Right atrium auricular region (tissue), 2 donors: ENCODE data around the gene CAPN3. TPM values are rescaled to one million over a fixed set of nuclear protein-coding genes. Genes with fewer than 3 reads are reported as not detected.
"Not testable (repeated sequence)": the region's sequence is repeated elsewhere in the genome, so short reads cannot be mapped to it uniquely, and the experiment has no call there.

Experiments
- DNase-seq: peaks from one replicate; pipeline ENCODE4 v3.0.0-alpha.2; 2019; ENCODE audit warnings: low spot score
- H3K27ac ChIP-seq, 2 donors: fragments of 200-600 bp; sonication (generic); 1 replicate in 1 of 2; 2 replicates in 1 of 2; pipeline ENCODE4 v1.5.1; 2016 to 2019
- H3K27me3 ChIP-seq, 2 donors: fragments of 200-600 bp; sonication (generic); one replicate each; pipeline versions ENCODE4 v1.5.1 to v1.6.0; 2017 to 2019
- H3K36me3 ChIP-seq: fragments of 200-600 bp; sonication (generic); one replicate; pipeline ENCODE4 v1.5.1; 2016
- H3K4me1 ChIP-seq, 2 donors: fragments of 200-600 bp; sonication (generic); one replicate each; pipeline versions ENCODE4 v1.5.1 to v1.6.0; 2017 to 2019
- H3K4me3 ChIP-seq, 2 donors: fragments of 200-600 bp; sonication (generic); 1 replicate in 1 of 2; 2 replicates in 1 of 2; pipeline ENCODE4 v1.5.1; 2017 to 2019; ENCODE audit warnings: mild to moderate bottlenecking in 1 of 2, moderate library complexity in 1 of 2
- H3K9me3 ChIP-seq, 2 donors: fragments of 200-600 bp; sonication (generic); one replicate each; pipeline ENCODE4 v1.5.1; 2019
- total RNA-seq, 2 donors: library from RNA; depleted of rRNA; stranded (reverse); fragments of >200 nt; gene quantifications; one replicate each; pipeline ENCODE4 v1.1.0, GENCODE V29; 2016
- TF ChIP-seq, protein P1 (sequence below), 2 donors: fragments of 200-600 bp; sonication (generic); IDR thresholded peaks; one replicate each; pipeline ENCODE4 v1.5.1; 2019; ENCODE audit warnings: antibody characterized with exemption in 2 of 2

CAPN3 gene
- total RNA-seq, 2 donors from 2014 or later: 5.3 to 8.6 TPM

DNA sequence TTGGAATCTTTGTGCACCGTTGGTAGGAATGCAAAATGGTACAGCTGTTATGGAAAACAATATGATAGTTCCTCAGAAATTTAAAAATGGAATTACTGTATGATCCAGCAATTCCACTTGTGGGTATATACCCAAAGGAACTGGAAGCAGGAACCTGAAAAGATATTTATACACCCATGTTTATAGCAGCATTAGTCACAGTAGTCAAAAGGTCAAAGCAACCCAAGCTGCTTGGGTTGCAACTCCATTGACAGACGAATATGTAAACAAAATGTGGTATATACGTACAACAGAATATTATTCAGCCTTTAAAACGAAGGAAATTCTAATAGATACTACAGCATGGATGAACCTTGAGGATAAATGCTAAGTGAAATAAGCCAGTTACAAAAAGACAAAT lies 35.0 kb upstream of the CAPN3 start:
- Histone ChIP-seq H3K4me3 (no peak overlapping the region), H3K36me3 (no peaks in the 10 kb centered on the region), H3K27ac (no peak overlapping the region), H3K4me1 (no peaks in the 10 kb centered on the region), H3K27me3 (no peaks in the 10 kb centered on the region), H3K9me3 (no peaks in the 10 kb centered on the region)
- no peak for DNase-seq
- TF ChIP-seq, protein P1, sequence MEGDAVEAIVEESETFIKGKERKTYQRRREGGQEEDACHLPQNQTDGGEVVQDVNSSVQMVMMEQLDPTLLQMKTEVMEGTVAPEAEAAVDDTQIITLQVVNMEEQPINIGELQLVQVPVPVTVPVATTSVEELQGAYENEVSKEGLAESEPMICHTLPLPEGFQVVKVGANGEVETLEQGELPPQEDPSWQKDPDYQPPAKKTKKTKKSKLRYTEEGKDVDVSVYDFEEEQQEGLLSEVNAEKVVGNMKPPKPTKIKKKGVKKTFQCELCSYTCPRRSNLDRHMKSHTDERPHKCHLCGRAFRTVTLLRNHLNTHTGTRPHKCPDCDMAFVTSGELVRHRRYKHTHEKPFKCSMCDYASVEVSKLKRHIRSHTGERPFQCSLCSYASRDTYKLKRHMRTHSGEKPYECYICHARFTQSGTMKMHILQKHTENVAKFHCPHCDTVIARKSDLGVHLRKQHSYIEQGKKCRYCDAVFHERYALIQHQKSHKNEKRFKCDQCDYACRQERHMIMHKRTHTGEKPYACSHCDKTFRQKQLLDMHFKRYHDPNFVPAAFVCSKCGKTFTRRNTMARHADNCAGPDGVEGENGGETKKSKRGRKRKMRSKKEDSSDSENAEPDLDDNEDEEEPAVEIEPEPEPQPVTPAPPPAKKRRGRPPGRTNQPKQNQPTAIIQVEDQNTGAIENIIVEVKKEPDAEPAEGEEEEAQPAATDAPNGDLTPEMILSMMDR (IDR thresholded peaks at IDR 0.05): no peak

DNA sequence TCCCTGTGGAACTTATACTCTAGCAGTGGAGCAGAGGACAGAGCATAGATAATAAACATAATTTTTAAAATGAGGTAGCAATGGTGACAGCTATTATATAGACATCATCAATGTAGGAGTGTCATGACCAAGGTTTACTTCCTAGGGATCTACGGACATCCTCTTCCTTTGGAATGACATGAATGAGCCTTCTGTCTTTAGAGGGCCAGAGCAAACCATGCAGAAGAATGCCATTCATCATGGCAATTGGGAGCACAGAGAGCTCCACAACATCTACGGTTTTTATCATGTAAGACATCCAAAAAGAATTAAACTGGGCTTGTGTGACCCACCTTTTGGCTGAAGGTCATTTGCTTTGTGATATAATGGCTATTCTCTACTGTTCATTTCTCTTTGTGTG lies 30.1 kb upstream of the CAPN3 start:
- H3K9me3 ChIP-seq: no peaks in the 10 kb centered on the region
- H3K4me1 ChIP-seq: no peaks in the 10 kb centered on the region
- H3K27ac ChIP-seq: no peak overlapping the region
- no peaks in the 10 kb centered on the region for H3K27me3 ChIP-seq
- no peaks in the 10 kb centered on the region for H3K36me3 ChIP-seq
- no peak overlapping the region for H3K4me3 ChIP-seq
- TF ChIP-seq, protein P1 (IDR thresholded peaks at IDR 0.05): no peak
- no peak for DNase-seq

DNA sequence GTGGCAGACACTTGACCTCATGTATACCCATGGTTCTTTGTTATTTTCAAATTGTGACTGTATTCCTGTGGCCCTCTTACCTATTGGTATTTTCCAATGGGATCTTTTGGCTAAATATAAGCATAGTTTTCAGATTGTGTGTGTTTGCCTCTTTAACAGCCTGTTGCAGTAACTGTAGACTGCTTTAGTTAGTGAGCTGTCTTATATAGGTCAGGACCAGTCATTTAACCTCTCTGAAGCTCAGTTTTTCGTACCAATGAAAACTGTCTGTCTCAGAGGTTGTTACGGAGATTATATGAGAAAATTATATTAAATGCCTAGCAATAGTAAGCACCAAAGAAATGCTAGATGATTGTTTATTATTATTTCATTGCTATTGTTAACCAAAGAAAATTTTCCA lies 29.3 kb upstream of the CAPN3 start:
- H3K9me3 ChIP-seq: peaks cover 0 to 5% of the 10 kb centered on the region in 2 donors
- TF ChIP-seq, protein P1 (IDR thresholded peaks at IDR 0.05): no peak
- no peaks in the 10 kb centered on the region for H3K36me3 ChIP-seq
- H3K27ac ChIP-seq: no peak overlapping the region
- H3K27me3 ChIP-seq: no peaks in the 10 kb centered on the region
- H3K4me1 ChIP-seq: no peaks in the 10 kb centered on the region
- DNase-seq: no peak
- no peak overlapping the region for H3K4me3 ChIP-seq

DNA sequence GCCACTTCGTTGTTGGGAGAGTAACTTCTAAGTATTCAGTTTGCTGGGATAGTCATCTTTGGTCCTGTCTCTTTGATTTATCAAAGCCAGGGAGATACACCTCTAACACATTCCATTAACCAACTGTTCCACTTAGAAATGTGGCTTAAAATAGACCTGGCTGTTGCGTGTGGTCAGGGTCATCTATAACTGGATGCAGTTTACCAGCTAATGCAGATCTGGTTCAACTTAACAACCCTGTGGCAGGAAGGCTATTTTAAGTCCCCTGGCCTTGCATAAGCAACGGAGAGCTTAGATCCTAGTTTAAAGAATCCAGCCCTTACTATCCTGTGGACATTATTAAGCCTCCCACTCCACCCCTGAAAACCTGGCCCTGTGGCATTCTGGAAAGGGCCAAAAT lies 28.1 kb upstream of the CAPN3 start:
- TF ChIP-seq, protein P1 (IDR thresholded peaks at IDR 0.05): no peak
- peaks cover 0 to 13% of the 10 kb centered on the region in 2 donors for H3K9me3 ChIP-seq
- H3K4me1 ChIP-seq: no peaks in the 10 kb centered on the region
- H3K36me3 ChIP-seq: no peaks in the 10 kb centered on the region
- DNase-seq: no peak
- peak overlapping the region; percentile 46 to 79 for H3K27ac ChIP-seq
- no peaks in the 10 kb centered on the region for H3K27me3 ChIP-seq
- H3K4me3 ChIP-seq: no peak overlapping the region

DNA sequence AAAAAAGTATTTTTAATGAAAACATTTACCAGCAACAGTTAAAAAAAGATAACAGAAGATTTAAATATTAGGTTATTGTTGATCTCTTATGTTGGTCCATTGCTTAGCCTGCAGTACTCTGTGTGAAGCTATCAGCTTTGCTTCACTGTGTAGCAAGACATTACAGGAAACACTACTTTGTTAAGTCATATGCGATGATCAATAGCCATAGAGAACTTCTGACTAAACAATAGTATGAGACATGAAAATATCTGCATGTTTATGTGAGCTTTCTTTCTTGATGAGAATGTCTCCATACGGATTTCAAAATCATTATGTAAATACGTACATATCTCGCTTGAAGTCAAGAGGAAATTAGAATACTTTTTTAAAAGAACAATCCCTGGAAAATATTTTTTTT lies 27.0 kb upstream of the CAPN3 start:
- Histone ChIP-seq H3K4me1 (no peaks in the 10 kb centered on the region), H3K27me3 (no peaks in the 10 kb centered on the region), H3K36me3 (no peaks in the 10 kb centered on the region), H3K27ac (peak overlapping the region in 1 of 2 donors; percentile 79), H3K4me3 (no peak overlapping the region), H3K9me3 (peaks cover 0 to 19% of the 10 kb centered on the region in 2 donors)
- no peak for DNase-seq
- TF ChIP-seq, protein P1 (IDR thresholded peaks at IDR 0.05): no peak

DNA sequence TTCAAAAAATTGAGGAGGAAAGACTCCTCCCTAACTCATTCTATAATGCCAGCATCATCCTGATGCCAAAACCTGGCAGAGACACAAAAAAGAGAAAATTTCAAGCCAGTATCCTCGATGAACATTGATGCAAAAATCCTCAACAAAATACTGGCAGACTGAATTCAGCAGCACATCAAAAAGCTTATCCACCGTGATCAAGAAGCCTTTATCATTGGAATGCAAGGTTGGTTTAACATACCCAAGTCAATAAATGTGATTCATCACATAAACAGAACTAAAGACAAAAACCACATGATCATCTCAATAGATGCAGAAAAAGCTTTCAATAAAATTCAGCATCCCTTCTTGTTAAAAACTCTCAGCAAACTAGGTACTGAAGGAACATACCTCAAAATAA lies 24.2 kb upstream of the CAPN3 start:
- H3K27ac ChIP-seq: no peak overlapping the region
- DNase-seq: no peak
- TF ChIP-seq, protein P1 (IDR thresholded peaks at IDR 0.05): no peak
- no peaks in the 10 kb centered on the region for H3K4me1 ChIP-seq
- H3K27me3 ChIP-seq: no peaks in the 10 kb centered on the region
- no peaks in the 10 kb centered on the region for H3K36me3 ChIP-seq
- no peak overlapping the region for H3K4me3 ChIP-seq
- H3K9me3 ChIP-seq: peaks cover 0 to 19% of the 10 kb centered on the region in 2 donors

DNA sequence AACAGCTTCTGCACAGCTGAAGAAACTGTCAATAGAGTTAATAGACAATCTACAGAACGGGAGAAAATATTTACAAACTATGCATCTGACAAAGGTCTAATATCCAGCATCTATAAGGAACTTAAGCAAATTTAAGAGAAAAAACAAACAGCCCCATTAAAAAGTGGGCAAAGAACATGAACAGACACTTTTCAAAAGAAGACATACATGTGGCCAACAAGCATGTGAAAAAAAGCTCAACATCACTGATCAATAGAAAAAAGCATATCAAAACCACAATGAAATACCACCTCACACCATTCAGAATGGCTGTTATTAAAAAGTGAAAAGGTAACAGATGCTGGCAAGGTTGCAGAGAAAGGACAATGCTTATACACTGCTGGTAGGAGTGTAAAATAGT lies 22.7 kb upstream of the CAPN3 start:
- H3K4me1 ChIP-seq, H3K36me3 ChIP-seq, H3K27me3 ChIP-seq, DNase-seq, H3K27ac ChIP-seq, H3K4me3 ChIP-seq: not testable (repeated sequence)
- peaks cover 0 to 19% of the 10 kb centered on the region in 2 donors for H3K9me3 ChIP-seq

DNA sequence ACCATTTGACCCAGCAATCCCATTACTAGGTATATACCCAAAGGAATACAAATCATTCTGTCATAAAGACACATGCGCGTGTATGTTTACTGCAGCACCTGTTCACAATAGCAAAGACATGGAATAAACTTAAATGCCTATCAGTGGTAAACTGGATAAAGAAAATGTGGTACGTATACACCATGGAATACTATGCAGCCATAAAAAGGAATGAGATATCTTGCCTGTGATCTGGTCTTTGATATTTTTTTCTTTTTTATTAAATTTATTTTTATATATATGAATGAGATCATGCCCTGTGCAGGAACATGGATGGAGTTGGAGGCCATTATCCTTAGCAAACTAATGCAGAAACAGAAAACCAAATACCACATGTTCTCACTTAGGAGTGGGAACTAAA lies 22.2 kb upstream of the CAPN3 start:
- not testable (repeated sequence) for H3K4me3 ChIP-seq, H3K27me3 ChIP-seq, DNase-seq, H3K27ac ChIP-seq, H3K36me3 ChIP-seq, H3K4me1 ChIP-seq
- H3K9me3 ChIP-seq: peaks cover 0 to 19% of the 10 kb centered on the region in 2 donors
